ENCODE measurements around the gene PPM1H.
"Not testable (repeated sequence)": the region's sequence is repeated elsewhere in the genome, so short reads cannot be mapped to it uniquely, and the experiment has no call there.

The PPM1H gene

DNA sequence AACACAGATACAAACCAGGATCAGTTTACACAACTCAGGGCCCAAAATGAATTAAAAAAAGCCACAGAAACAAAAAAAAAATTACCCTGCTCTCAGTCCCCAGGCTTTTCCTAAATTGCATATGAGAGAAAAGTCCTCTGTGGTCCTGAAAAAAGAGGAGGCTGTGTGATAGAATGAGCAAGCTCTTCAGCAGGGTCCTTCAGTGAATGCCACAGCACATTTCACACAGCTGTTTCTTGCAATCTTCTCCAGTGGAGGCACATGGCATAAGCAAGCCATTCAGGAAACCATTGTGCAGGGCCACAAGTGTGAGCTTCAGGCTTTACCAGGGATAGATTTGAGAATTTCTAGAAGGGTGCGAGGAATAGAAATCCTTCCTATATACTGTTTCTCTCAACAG, 168.5 kb downstream of the PPM1H start:
- DNase-seq (ENCODE audit: low spot score), result no peak

DNA sequence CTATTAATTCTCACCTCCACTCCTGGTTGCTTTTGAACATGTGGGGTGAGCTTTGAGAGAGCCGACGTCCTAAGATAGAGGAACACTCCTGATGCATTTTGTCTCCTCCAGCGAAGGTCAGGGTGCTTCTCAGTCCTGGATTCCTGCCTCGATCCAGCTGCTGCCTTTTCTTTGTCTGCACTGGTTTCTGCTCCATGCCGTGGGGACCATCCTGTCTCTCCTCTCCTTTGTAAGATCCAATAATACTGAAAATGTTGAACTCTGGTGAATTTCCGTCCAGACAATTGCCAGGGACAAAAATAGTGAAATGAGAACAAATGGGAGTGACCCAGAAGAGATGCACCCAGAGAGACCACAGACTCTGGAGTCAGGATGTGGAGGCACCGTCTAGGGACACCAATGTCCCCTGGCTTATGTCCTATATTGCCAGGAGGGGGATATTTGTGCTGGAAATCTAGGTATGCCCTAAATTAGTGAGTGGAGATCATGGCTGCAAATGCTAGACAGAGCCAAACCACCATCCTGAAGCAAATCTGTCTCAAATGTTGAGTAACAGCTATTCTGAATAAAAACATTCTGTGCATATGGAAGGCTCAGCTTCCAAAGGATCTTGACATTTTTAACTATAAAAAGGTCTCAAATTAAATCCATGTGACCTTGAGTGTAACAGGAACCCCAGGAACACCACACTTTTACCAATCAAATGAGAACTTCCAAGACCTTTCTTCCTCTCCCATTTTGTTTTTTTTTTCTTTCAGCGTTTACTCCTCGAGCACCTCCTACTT, 170.9 kb downstream of the PPM1H start:
- DNase-seq (ENCODE audit: low spot score), result no peak

DNA sequence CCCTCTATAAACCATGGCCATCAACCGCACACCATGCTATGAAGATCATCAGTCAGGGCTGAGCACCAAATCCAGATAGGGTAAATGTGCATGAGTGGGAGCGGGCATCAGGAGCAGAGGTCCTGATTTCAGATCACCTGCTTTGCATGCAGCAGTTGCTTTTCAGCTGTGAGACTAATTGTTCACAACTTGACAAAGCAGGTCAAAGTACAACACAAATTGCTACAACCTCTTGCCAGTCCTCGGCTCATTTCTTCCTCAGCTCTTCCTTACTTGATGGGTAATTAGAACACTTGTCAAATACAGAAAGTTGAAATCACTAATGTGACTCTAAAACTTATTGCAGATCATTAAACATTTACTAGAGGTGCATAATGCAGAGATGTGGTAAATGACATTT, 171.6 kb downstream of the PPM1H start:
- no peak for DNase-seq (ENCODE audit: low spot score)

DNA sequence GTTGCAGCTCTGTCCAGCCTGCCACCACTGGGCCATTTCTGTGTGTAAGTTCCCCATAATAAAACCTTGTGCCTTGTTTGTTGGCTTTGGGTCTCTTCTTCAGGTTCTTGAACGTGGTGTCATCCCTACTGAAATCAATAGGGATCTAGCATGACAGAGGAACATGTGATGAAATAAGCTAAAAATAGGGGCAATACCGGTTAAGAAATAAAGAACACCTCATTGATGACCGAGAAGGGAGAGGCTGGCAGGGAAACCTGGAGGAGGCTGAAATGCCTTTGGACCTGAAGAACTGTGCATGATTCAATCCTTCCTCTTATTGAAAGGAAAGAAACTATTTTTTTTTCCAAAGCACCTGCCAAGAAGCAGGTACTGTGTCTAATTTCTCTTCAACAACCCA, 172.3 kb downstream of the PPM1H start:
- no peak for DNase-seq (ENCODE audit: low spot score)

DNA sequence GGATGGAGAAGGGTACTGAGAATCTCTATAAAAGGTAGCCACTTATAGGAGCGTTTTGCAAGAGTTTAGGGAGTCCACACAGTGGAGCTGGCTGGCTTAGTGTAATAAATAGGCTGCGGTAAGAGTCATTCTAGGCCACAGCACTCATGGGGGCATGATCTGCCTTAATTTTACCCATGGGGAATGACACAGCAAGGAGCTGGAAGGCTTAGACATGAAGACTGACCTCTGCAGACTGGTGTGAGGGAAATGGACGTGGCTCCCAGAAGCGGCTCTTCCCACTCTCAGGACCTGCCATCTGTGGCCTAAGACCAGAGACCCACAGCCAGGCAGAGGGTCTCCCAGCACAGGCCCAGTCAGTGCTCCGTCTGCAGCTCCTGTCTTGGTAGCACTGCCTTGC, 173.3 kb downstream of the PPM1H start:
- no peak for DNase-seq (ENCODE audit: low spot score)

DNA sequence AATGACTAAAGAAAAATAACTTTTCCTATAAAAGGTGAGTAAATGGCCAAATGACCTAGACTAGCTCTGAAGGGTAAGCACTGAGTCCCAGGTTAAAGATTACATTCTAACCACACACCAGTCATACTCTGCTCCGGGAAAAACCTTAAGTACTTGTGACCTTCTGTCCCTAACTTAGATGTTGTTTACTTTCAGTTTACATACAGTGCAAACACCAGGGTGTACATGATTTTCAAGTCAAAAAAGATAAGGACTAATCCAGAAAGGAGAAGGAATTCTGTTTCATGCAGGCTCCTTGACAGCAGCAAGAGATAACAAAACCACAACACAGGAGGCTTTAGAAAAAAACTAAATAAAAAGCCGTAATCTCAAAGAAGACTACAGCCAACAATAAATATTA, 174.2 kb downstream of the PPM1H start:
- DNase-seq (ENCODE audit: low spot score), result no peak

DNA sequence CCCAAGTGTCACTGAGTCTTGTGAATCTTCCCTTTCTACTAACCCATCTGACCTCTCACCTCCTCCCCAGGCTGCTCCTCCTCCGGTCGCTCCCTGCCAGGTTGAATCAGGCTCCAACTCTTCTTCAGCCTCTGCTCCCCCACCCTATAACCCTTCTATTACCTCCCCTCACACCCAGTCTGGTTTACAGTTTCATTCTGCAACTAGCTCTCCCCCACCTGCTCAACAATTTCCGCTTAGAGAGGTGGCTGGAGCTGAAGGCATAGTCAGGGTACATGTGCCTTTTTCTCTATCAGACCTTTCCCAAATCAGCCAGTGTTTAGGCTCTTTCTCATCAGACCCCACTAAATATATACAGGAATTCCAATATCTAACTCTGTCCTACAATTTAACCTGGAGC, 174.6 kb downstream of the PPM1H start:
- DNase-seq (ENCODE audit: low spot score), result not testable (repeated sequence)

DNA sequence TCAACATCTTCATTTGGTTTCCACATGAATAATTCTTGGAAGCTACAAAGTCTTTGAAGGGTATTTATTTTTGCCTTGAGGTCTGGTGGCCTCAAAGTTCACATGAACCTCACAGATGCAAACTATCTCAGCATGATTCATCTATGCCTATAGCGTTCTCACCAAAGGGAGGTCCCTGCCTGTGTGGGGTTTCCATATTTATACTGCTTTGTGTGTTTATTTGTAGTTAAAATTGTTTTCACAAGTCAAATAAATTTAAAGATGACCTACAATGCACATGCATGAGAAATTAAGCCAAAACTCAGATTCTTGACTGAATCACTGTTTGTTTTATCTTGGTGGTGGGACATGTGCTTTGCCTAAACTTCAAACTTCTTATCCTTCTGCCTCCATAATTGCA, 176.7 kb downstream of the PPM1H start:
- DNase-seq (ENCODE audit: low spot score), result no peak

DNA sequence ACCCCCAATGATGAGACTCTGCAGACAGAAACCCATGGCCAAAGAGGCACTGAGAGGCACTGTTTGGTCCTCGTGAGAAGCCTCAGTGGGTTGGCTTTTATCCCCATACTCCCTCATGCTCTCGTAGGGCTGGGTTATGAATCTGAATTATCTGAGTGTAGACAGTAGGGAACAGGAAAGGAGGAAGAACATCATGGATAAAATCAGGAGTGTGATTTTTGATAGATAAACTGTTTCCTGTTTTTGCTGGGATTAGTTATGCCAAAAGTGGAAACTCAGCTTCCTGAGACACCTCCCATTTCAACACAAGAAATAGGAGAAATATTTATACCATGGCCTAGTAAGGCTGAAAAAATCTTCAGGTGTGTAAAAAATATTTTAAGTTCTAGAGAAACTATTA, 177.9 kb downstream of the PPM1H start:
- DNase-seq (ENCODE audit: low spot score), result no peak

DNA sequence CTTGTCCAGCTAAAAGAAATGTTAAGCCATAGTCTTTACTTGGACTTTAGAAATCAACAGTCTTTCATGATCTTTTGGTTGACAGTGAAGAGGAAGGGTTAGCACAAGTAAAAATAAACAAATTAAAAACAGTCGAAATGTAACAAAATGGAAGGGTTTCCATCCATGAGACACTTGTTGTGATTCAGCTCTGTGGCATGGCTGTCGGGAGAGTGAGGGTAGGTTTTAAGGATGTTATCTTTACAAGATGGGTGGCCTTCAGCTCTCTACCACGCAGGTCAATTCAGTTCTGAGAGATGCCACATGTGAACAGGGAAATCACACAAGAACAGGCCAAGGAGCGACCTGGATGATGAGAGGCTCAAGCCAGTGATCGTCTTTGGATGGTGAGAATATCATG, 180.2 kb downstream of the PPM1H start:
- DNase-seq (ENCODE audit: low spot score), result no peak

DNA sequence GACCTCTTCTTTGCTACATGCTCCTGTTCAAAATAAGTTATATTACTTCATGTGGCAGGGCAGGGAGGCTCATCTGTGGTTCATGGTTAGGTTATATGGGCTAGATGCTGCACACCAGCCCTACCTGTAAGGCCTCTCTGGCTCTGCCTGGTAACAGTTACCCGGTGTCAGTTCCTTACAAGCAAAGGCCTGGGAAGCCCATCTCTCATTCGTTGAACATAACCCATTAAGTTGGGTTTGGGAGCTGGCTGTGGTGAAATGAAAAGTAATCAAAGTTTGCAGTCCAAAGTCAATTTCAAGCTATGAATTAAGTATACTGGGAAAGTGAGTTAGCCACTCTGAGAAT, 183.2 kb downstream of the PPM1H start:
- DNase-seq (ENCODE audit: low spot score), result no peak

DNA sequence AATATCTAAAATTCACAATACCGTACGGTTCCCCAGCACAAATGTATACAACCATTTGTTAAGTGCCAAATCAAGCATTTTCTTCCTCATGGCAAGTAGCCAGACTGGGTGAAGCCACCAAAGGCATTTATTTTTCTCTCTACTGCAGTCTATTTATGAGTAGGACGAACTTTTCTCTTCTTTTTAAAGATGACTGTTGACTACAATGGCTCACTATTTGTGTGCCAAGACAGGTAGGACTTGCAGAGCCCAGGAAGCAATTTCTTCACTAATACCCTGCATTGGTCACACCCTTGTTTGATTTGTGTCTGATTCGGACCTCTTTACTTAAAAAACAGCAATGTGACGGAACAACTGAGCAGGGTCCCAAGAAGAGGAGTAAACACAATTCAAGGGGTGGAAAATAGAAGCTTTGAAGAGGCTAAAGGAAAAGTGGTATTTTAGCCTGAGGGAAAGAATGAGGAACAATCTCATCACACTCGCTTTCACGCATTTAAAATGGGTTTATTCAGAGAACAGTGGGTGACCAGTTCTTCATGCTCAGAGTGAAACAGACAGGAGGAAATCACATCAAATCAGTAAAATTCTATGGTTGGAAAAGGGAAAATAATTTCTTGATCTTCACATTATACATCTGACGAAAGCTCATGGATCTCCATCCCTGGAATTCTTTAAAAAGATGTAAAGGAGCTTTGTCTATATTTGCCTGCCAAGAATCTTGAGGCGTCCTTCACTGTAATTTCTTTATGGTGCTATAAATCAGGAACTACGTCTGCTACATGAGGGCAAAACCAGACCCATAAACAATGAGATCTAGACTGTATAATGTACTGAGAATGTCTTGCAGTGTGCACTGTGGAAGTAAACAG, 183.8 kb downstream of the PPM1H start:
- DNase-seq (ENCODE audit: low spot score), result no peak

DNA sequence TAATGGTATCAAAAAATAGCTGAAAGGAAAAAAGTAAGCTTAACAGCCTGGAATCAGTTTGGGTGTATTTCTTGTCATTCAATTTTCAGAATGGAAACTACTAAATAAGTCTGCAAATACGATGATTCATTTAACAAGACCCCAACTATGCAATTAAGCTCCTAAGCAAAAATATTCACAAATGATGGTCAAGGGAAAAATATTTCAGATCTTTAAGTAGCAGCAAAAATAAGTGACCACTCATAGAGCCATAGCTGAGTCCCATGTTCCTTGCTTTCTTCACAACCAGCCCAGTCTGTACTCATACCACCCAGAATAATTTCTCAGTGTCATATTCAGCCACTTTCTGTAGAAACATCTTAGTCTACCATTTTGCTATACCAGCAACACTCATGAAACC, 185.4 kb downstream of the PPM1H start:
- no peak for DNase-seq (ENCODE audit: low spot score)

DNA sequence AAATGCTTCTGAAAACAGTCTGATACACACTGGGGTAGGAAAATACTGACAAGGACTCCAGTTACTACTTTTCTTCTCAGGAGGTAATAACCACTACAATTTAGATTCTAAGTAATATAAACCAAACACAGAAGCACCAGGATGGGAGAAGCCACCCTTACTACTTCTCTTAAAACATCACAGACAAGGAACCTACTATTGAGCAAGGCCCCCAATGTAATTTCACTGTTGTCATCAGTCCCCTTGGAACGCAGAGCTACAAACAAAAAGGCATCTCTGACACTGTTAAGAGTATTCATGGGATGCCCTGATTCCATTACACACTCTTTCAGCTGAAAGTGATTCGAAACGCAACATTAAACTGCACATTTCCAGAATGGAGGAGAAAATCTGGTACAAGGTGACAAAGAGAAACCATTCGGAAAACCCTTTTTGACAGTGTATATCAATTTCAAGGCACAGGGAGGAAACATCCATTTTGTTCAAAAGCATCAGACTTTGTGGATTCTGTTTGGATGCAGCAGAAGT, 185.9 kb downstream of the PPM1H start:
- no peak for DNase-seq (ENCODE audit: low spot score)

DNA sequence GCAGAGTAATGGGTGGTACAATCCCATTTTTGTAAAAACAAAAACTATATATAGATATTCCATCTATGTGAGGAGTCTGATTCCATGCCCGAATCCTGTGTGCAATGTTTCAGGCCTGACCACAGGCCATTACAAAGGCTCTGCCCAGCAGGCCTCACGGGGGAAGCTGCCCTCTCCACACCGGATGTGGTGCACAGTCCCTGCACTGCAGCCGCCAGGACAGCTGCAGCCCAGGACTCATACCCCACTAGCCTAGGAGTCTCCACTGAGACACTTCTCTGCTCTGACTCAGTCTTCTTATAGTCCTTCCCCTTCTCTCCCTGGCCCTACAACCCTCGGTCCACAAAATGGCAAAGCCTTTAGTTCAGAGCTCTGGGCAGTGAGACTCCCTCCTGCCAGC, 190.4 kb downstream of the PPM1H start:
- DNase-seq (ENCODE audit: low spot score), result no peak

DNA sequence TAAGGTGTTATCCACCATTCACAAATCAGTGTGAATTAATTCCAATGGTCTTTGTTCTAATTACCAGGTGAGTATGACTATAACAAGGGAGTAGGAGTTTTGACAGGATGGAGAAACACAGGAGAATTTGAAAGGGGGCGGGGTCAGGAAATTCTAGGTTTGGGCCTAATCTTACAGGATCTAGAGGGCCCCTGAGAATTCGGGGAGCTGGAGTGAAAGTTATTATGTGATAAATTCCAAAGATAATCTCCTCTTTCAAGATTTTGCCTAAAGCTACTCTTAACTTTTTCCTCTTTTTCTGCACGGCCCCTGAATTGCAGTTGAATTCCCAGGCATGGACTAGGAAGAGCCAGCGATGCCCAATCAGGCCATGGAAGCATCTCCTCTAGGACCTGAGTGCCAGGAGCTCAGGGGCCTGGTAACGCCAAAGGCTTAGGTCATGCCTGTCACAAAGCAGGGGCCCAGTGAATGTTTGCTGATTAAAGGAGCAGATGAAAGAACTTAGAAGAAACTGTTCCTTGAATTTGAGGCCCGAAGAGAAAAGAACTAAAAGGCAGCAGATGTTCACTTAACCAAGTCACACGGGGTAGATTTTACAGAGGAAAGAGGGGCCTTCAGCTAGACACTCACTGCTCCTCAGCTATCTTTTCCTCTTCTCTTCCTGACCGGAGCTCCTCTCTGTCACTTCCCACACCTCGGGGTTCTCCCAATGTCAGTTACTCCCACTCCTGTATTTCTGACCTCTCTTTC, 195.5 kb downstream of the PPM1H start:
- DNase-seq (ENCODE audit: low spot score), result no peak

DNA sequence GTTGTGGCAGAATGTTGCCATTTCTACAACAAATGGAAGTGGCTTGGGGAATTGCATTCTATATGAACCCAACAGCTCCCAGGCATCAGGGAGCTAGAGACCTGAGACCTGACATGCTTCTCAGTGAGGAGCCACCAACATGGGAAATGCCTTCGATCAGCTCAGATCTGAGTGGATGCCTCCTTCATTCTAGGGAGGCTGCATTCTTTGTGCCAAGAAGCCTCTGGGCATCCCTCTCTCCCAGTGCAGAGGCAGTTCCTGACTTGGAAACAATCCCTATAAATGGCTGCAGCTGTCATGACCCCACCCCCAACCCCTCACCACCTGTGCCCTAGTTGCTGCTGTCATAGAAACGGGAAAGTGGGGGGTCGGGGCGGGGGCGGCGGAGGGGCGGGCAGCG, 196.3 kb downstream of the PPM1H start:
- no peak for DNase-seq (ENCODE audit: low spot score)

DNA sequence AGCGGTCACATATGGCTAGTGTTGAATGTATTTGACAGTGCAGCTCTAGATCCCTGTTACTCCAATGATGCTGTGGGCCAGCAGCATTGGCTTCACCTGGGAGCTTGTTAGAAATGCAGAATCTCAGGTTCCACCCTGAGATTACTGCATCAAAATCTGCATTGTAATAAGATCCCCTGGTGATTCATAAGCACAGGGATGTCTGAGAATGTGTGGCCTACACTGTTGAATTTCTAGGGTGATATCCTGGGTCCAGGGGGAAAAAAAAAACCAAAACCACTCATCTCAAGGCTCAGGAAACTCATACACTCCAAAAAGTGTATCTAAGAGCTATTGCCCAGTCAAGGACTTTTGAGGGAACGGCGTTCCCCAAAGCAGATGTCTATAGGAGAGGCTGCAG, 196.8 kb downstream of the PPM1H start:
- DNase-seq (ENCODE audit: low spot score), result no peak

DNA sequence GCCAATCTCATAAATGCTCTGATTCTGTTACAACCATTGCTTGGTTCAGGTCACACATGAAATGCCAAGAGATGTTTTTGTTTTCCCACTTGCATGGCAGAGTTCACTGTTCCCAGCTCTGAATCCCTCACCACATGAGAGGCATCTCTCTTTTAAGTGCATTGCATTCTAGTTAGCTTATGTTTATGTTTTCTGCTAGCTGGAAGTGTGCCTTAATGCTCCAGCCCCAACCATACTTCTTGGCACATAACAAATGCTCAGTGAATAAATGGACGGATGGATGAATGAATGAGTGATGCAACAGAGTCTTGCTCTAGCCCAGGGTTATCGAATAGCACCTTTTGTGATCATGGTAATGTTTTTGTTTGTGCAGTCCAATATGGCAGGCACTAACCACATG, 197.3 kb downstream of the PPM1H start:
- DNase-seq (ENCODE audit: low spot score), result no peak

DNA sequence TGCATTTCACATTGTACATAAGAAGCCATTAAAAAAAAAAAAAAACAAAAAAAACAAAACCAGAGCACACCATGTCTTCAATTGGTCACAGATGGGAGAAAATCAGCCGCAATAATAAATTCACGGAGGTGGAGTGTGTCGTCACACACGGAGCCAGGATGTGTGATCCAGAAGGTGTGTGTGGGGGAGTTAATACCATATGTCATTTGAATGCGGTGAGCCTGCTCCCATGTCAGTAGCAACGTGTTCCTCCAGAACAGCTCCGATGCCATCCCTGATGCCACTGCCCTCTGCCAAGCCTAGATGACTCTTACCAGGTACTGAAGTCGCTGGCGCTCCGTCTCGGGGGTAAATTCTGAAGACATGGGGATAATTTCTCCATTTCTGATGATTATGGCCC, 197.8 kb downstream of the PPM1H start:
- no peak for DNase-seq (ENCODE audit: low spot score)

DNA sequence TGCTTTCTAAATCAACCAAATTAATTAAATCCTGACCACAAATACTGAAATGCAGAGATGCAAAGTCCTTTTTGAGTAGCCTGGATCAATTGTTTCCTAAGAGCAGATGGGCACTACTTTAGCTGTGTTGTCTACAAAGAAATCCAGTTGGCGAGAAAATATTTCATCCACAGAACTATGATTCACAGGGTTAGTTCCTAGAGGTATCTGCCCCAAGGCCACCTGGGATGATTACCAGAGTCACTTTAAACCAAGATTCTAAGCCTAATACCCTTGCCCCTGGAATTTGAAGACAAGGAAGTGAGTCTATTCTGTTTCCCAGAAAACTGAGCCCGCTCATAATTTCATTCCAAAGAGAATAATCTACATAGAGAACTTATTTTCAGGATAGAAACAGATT, 198.4 kb downstream of the PPM1H start:
- DNase-seq (ENCODE audit: low spot score), result no peak

DNA sequence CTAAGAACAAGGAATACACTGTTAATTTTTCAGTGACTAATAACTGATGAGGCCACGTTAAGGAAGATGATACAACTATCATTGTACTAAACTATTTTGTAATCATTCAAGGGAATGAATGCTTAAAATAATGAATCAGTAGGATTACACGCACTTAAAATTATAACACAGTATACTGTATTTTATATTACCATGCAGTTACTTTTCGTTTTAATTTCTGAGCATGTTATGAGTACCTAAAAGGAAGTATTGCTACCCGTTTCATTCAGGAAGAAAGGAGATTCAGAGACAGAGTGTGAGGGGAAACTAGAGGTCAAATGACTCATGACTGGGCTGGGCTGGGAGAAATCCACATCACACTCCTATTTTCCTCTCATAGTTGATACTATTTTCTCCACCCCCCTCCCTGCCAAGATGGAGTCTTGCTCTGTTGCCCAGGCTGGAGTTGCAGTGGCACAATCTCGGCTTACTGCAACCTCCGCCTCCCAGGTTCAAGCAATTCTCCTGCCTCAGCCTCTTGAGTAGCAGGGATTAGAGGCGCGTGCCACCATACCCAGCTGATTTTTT, 202.0 kb downstream of the PPM1H start:
- peak; percentile 78 for DNase-seq (ENCODE audit: low spot score)

Measured in COLO829 (cell line).